NT2/D1 (cell line): ENCODE measurements around the gene SH3PXD2B.
"Not testable (repeated sequence)": the region's sequence is repeated elsewhere in the genome, so short reads cannot be mapped to it uniquely, and the experiment has no call there.

ENCODE experiments used
- SUZ12 ChIP-seq: IDR thresholded peaks from 2 replicates; pipeline ENCODE4 v1.6.1; 2011; ENCODE audit not compliant: insufficient read length, insufficient read depth; ENCODE audit errors: extremely low read depth
- ZNF274 ChIP-seq: IDR thresholded peaks from 2 replicates; pipeline ENCODE4 v1.6.1; 2011; ENCODE audit warnings: mild to moderate bottlenecking, low read depth, low read length

GRCh38 chr5:172409477-172409876 lies 44.8 kb downstream of the SH3PXD2B start:
- not testable (repeated sequence) for TF ChIP-seq SUZ12, ZNF274
